ENCODE results near the gene POLR3H.

POLR3H gene

GRCh38 chr22:41481131-41481830 lies 63.0 kb downstream of the POLR3H start:
- DNase-seq: no peak
- no peak for ATAC-seq

GRCh38 chr22:41480397-41480735 lies 63.9 kb downstream of the POLR3H start:
- DNase-seq (no peak), ATAC-seq (no peak)

- ATAC-seq: no peak
- no peak for DNase-seq
Measured at GRCh38 chr22:41479671-41480396, 64.4 kb downstream of the POLR3H start.

GRCh38 chr22:41478891-41479521 lies 65.3 kb downstream of the POLR3H start:
- peak; percentile 80 for ATAC-seq
- DNase-seq: peak; percentile 22

GRCh38 chr22:41478473-41478872 lies 65.8 kb downstream of the POLR3H start:
- ATAC-seq: peak; percentile 21

More at GRCh38 chr22:41478473-41478872, 65.8 kb downstream of the POLR3H start:
- DNase-seq: no peak

Measured in stimulated activated naive CD8-positive, alpha-beta T cell treated with anti-CD3 and anti-CD28 coated beads, Interleukin-15, Interleukin-2, amounts not matched to agents 100 U/mL and 50 U/mL, for 24 hours (primary cell).